HepG2 (cell line): Measurements from ENCODE around the gene ENTPD7.

Experiments
- CTCF ChIP-seq: sonication (generic); formaldehyde crosslinking; IDR thresholded peaks from 2 replicates; pipeline ENCODE4 v1.5.0; 2020; ENCODE audit warnings: mild to moderate bottlenecking, missing genetic modification reagents, moderate library complexity
- GABPA ChIP-seq, 2 experiments: IDR thresholded peaks; 2 replicates each; pipeline ENCODE4 v1.6.1; 2011 to 2016; ENCODE audit warnings: low read depth in 2 of 2, low read length in 1 of 2, missing biosample characterization in 1 of 2, missing genetic modification characterization in 1 of 2
- HNRNPLL ChIP-seq: fragments of 200-400 bp; formaldehyde crosslinking; IDR thresholded peaks from 2 replicates; pipeline ENCODE4 v1.6.1; 2017; ENCODE audit warnings: mild to moderate bottlenecking, low read depth, low read length; ENCODE audit not compliant: poor library complexity, severe bottlenecking
- HOXA7 ChIP-seq: sonication (generic); formaldehyde crosslinking; IDR thresholded peaks from 2 replicates; pipeline ENCODE4 v1.8.1; 2022; ENCODE audit warnings: mild to moderate bottlenecking, missing genetic modification reagents, moderate library complexity
- KMT2B ChIP-seq: IDR thresholded peaks from 2 replicates; pipeline ENCODE4 v1.6.1; 2016; ENCODE audit warnings: missing genetic modification reagents, missing compliant biosample characterization
- RAD21 ChIP-seq: fragments of 450-650 bp; formaldehyde crosslinking; IDR thresholded peaks from 2 replicates; pipeline ENCODE4 v1.5.0; 2020; ENCODE audit warnings: mild to moderate bottlenecking
- RFX5 ChIP-seq: IDR thresholded peaks from 2 replicates; pipeline ENCODE4 v1.6.1; 2011; ENCODE audit warnings: low read depth, low read length, improper control_type of control experiment
- SNRNP70 ChIP-seq: fragments of 200-400 bp; formaldehyde crosslinking; IDR thresholded peaks from 2 replicates; pipeline ENCODE4 v1.6.1; 2017; ENCODE audit warnings: mild to moderate bottlenecking, low read depth, low read length, moderate library complexity

- TF ChIP-seq KMT2B (CRISPR knock-in tag) = no peak
- no peak for TF ChIP-seq HOXA7
- no peak for TF ChIP-seq CTCF (CRISPR knock-in tag)
- no peak for TF ChIP-seq RAD21
- no peak for TF ChIP-seq RFX5
- no peak for TF ChIP-seq HNRNPLL
- no peak for TF ChIP-seq SNRNP70
- no peak for TF ChIP-seq GABPA (IDR thresholded peaks at IDR 0.05; ENCODE audit: low read depth, low read length)
- TF ChIP-seq GABPA (CRISPR knock-in tag; IDR thresholded peaks at IDR 0.05; ENCODE audit: low read depth) = no peak
These were observed 72.2 kb downstream of the ENTPD7 start for GRCh38 chr10:99731306-99732032.
